HepG2 (cell line): Measurements from ENCODE around the gene ORC3. TPM values are rescaled to one million over a fixed set of nuclear protein-coding genes. Genes with fewer than 3 reads are reported as not detected.

ENCODE experiments used
- ARNTL ChIP-seq: sonication (generic); formaldehyde crosslinking; IDR thresholded peaks from 2 replicates; pipeline ENCODE4 v1.4.0; 2020; ENCODE audit warnings: mild to moderate bottlenecking, missing genetic modification reagents
- EEA1 ChIP-seq: sonication (generic); formaldehyde crosslinking; IDR thresholded peaks from 2 replicates; pipeline ENCODE4 v1.5.1; 2020; ENCODE audit warnings: mild to moderate bottlenecking, missing genetic modification reagents, borderline replicate concordance
- FOXP4 ChIP-seq: sonication (generic); formaldehyde crosslinking; IDR thresholded peaks from 2 replicates; pipeline ENCODE4 v1.4.0; 2020; ENCODE audit warnings: missing genetic modification reagents
- GFI1 ChIP-seq: sonication (generic); formaldehyde crosslinking; IDR thresholded peaks from 2 replicates; pipeline ENCODE4 v1.5.0; 2020; ENCODE audit warnings: missing genetic modification reagents, mild to moderate bottlenecking, borderline replicate concordance
- HNF1A ChIP-seq, 2 experiments: sonication (generic) in 1 of 2; formaldehyde crosslinking in 1 of 2; IDR thresholded peaks; 2 replicates each; pipeline versions ENCODE4 v1.4.0 to v1.6.1; 2016 to 2020; ENCODE audit warnings: borderline replicate concordance in 1 of 2, low read depth in 1 of 2, mild to moderate bottlenecking in 1 of 2, missing genetic modification reagents in 1 of 2
- HOMEZ ChIP-seq: IDR thresholded peaks from 2 replicates; pipeline ENCODE4 v1.6.1; 2016; ENCODE audit warnings: low read depth
- RARA ChIP-seq: IDR thresholded peaks from 2 replicates; pipeline ENCODE4 v1.6.1; 2016; ENCODE audit warnings: missing genetic modification reagents, missing compliant biosample characterization
- SCMH1 ChIP-seq: sonication (generic); formaldehyde crosslinking; IDR thresholded peaks from 2 replicates; pipeline ENCODE4 v1.9.0; 2021; ENCODE audit warnings: missing genetic modification reagents, mild to moderate bottlenecking, borderline replicate concordance
- TCF12 ChIP-seq, 2 experiments: fragments of 450-650 bp in 1 of 2; sonication (generic) in 1 of 2; formaldehyde crosslinking in 1 of 2; IDR thresholded peaks; 2 replicates each; pipeline versions ENCODE4 v1.6.1 to v1.8.0; 2017 to 2022; ENCODE audit warnings: antibody characterized with exemption in 1 of 2, mild to moderate bottlenecking in 1 of 2, missing genetic modification reagents in 1 of 2, moderate library complexity in 1 of 2
- TFE3 ChIP-seq: IDR thresholded peaks from 2 replicates; pipeline ENCODE4 v1.6.1; 2016
- ZNF329 ChIP-seq: sonication (generic); formaldehyde crosslinking; IDR thresholded peaks from 2 replicates; pipeline ENCODE4 v1.9.0; 2021; ENCODE audit warnings: low read depth, mild to moderate bottlenecking, missing genetic modification reagents
- ZNF343 ChIP-seq: sonication (generic); formaldehyde crosslinking; IDR thresholded peaks from 2 replicates; pipeline ENCODE4 v1.4.0; 2020; ENCODE audit warnings: mild to moderate bottlenecking, missing genetic modification reagents
- ZNF547 ChIP-seq: sonication (generic); formaldehyde crosslinking; IDR thresholded peaks from 2 replicates; pipeline ENCODE4 v1.5.1; 2020; ENCODE audit warnings: mild to moderate bottlenecking, missing genetic modification reagents
- polyA plus RNA-seq, 8 experiments: library from polyadenylated mRNA; depleted of rRNA in 3 of 8; stranded (reverse) in 7 of 8; unstranded in 1 of 8; fragments of >200 nt; fragmentation: Illumina TruSeq in 4 of 8; extraction: Trizol in 4 of 8; gene quantifications; 2 replicates each; pipeline versions ENCODE4 v1.2.1 to v1.2.3, GENCODE V29; 2011 to 2016; ENCODE audit warnings: low read depth in 4 of 8, missing spikeins in 1 of 8, mixed read lengths in 1 of 8; ENCODE audit not compliant: insufficient read depth in 1 of 8
- total RNA-seq, 5 experiments: library from RNA; depleted of rRNA; stranded (reverse); fragments of >200 nt; fragmentation: Illumina TruSeq; extraction: Trizol; gene quantifications; 2 replicates each; pipeline ENCODE4 v1.2.3, GENCODE V29; 2016; ENCODE audit warnings: low read depth in 1 of 5
- TF ChIP-seq, protein P1 (sequence below): sonication (generic); formaldehyde crosslinking; IDR thresholded peaks from 2 replicates; pipeline ENCODE4 v1.4.0; 2020; ENCODE audit warnings: missing genetic modification reagents

Gene ORC3
- total and polyA plus RNA-seq, 2 of the 13 experiments (the other 11 are each of a cell fraction or from before 2014, with no cell fraction given) = 21.8 to 43.5 TPM

GRCh38 chr6:87583822-87584221 is 6.1 kb upstream of the ORC3 start (continued):
- peak; percentile 90 for TF ChIP-seq FOXP4 (CRISPR knock-in tag)
- no peak for TF ChIP-seq ARNTL (CRISPR knock-in tag)
- TF ChIP-seq GFI1 = peak; percentile 81
- no peak for TF ChIP-seq SCMH1 (CRISPR knock-in tag)
- no peak for TF ChIP-seq ZNF343 (CRISPR knock-in tag)
- TF ChIP-seq HOMEZ = peak; percentile 74
- TF ChIP-seq ZNF547 (CRISPR knock-in tag) = no peak
- no peak for TF ChIP-seq TCF12 (IDR thresholded peaks at IDR 0.05)
- TF ChIP-seq TCF12 (CRISPR knock-in tag; IDR thresholded peaks at IDR 0.05) = no peak
- TF ChIP-seq, protein P1, sequence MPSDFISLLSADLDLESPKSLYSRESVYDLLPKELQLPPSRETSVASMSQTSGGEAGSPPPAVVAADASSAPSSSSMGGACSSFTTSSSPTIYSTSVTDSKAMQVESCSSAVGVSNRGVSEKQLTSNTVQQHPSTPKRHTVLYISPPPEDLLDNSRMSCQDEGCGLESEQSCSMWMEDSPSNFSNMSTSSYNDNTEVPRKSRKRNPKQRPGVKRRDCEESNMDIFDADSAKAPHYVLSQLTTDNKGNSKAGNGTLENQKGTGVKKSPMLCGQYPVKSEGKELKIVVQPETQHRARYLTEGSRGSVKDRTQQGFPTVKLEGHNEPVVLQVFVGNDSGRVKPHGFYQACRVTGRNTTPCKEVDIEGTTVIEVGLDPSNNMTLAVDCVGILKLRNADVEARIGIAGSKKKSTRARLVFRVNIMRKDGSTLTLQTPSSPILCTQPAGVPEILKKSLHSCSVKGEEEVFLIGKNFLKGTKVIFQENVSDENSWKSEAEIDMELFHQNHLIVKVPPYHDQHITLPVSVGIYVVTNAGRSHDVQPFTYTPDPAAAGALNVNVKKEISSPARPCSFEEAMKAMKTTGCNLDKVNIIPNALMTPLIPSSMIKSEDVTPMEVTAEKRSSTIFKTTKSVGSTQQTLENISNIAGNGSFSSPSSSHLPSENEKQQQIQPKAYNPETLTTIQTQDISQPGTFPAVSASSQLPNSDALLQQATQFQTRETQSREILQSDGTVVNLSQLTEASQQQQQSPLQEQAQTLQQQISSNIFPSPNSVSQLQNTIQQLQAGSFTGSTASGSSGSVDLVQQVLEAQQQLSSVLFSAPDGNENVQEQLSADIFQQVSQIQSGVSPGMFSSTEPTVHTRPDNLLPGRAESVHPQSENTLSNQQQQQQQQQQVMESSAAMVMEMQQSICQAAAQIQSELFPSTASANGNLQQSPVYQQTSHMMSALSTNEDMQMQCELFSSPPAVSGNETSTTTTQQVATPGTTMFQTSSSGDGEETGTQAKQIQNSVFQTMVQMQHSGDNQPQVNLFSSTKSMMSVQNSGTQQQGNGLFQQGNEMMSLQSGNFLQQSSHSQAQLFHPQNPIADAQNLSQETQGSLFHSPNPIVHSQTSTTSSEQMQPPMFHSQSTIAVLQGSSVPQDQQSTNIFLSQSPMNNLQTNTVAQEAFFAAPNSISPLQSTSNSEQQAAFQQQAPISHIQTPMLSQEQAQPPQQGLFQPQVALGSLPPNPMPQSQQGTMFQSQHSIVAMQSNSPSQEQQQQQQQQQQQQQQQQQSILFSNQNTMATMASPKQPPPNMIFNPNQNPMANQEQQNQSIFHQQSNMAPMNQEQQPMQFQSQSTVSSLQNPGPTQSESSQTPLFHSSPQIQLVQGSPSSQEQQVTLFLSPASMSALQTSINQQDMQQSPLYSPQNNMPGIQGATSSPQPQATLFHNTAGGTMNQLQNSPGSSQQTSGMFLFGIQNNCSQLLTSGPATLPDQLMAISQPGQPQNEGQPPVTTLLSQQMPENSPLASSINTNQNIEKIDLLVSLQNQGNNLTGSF (CRISPR knock-in tag) = no peak
- TF ChIP-seq RARA (CRISPR knock-in tag) = peak; percentile 61; the same call in 1 of the 2 replicates
- TF ChIP-seq ZNF329 (CRISPR knock-in tag) = no peak
- no peak for TF ChIP-seq EEA1 (CRISPR knock-in tag)
- 0 out of 2 replicates have a peak, but pooled peaks have one; percentile 44 for TF ChIP-seq HNF1A (IDR thresholded peaks at IDR 0.05; ENCODE audit: low read depth)
- TF ChIP-seq HNF1A (CRISPR knock-in tag; IDR thresholded peaks at IDR 0.05; ENCODE audit: borderline replicate concordance) = peak; percentile 83; the same call in 1 of the 2 replicates
- peak; percentile 82 for TF ChIP-seq TFE3 (CRISPR knock-in tag)
